ENCODE data around the gene QRICH1. TPM values are rescaled to one million over a fixed set of nuclear protein-coding genes. Genes with fewer than 3 reads are reported as not detected.

QRICH1 gene
- total RNA-seq, 4 donors from 2014 or later = 69.0 to 140 (median 104) TPM

GRCh38 chr3:48982016-48982415 is 111.9 kb downstream of the QRICH1 start:
- Histone ChIP-seq H3K9me3 (no peaks in the 10 kb centered on the region), H3K36me3 (no peaks in the 10 kb centered on the region), H3K4me3 (no peak overlapping the region), H3K27ac (no peak overlapping the region), H3K4me1 (no peaks in the 10 kb centered on the region), H3K27me3 (no peaks in the 10 kb centered on the region)
- DNase-seq = no peak
- intact Hi-C loops (cut with DNase I; ENCODE audit: low total_unique reads) = loop anchor here (10.0 kb wide), 1 partner anchor 463 kb away; no protein-coding TSS in a partner anchor
- TF ChIP-seq, protein P1, sequence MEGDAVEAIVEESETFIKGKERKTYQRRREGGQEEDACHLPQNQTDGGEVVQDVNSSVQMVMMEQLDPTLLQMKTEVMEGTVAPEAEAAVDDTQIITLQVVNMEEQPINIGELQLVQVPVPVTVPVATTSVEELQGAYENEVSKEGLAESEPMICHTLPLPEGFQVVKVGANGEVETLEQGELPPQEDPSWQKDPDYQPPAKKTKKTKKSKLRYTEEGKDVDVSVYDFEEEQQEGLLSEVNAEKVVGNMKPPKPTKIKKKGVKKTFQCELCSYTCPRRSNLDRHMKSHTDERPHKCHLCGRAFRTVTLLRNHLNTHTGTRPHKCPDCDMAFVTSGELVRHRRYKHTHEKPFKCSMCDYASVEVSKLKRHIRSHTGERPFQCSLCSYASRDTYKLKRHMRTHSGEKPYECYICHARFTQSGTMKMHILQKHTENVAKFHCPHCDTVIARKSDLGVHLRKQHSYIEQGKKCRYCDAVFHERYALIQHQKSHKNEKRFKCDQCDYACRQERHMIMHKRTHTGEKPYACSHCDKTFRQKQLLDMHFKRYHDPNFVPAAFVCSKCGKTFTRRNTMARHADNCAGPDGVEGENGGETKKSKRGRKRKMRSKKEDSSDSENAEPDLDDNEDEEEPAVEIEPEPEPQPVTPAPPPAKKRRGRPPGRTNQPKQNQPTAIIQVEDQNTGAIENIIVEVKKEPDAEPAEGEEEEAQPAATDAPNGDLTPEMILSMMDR (IDR thresholded peaks at IDR 0.05) = no peak
- no peak for TF ChIP-seq POLR2A (IDR thresholded peaks at IDR 0.05)

- Histone ChIP-seq H3K4me1 (no peaks in the 10 kb centered on the region), H3K9me3 (no peaks in the 10 kb centered on the region), H3K4me3 (no peak overlapping the region), H3K27ac (no peak overlapping the region), H3K36me3 (no peaks in the 10 kb centered on the region), H3K27me3 (no peaks in the 10 kb centered on the region)
- intact Hi-C loops (cut with DNase I; ENCODE audit: low total_unique reads) = loop anchor here (10.0 kb wide), 1 partner anchor 465 kb away; no protein-coding TSS in a partner anchor
- no peak for TF ChIP-seq POLR2A (IDR thresholded peaks at IDR 0.05)
- TF ChIP-seq, protein P1 (IDR thresholded peaks at IDR 0.05) = no peak
- DNase-seq = no peak
These were observed 113.6 kb downstream of the QRICH1 start for GRCh38 chr3:48980295-48980694.

MicroRNAs encoded within 50 kb of the gene (microRNA counts, 767-probe panel; counts per million panel counts)
- microRNA hsa-miR-191-5p (7,113 to 8,604 counts per million in 2 donors), microRNA hsa-miR-425-5p (0 to 2,031 counts per million in 2 donors)

Small RNA genes within 50 kb of the gene (microRNA-seq; reads per million reads assigned to microRNA genes)
- gene MIR191 (ENCODE audit: borderline microRNAs expressed, borderline replicate concordance) (7,959 reads per million, percentile 91 among the genes with 10 or more reads in this experiment), gene MIR425 (ENCODE audit: borderline microRNAs expressed, borderline replicate concordance) (481 reads per million, percentile 73 among the genes with 10 or more reads in this experiment), gene MIR6890 (ENCODE audit: borderline microRNAs expressed, borderline replicate concordance) (not detected)

Small RNA genes within 50 kb of the gene (small RNA-seq; reads per million reads assigned to genes)
- gene MIR191 = 798 reads per million, percentile 97 among the genes with 10 or more reads in this experiment
- 1.3 reads per million, percentile 61 among the genes with 10 or more reads in this experiment for gene MIR425
- gene RN7SL182P = not detected

Other genes with a start within 250 kb of the QRICH1 start
- 10 to 100 TPM in 3 of 4 donors, 1 to 10 TPM in 1; 5.4 to 59.0 (median 26.3) TPM for gene PRKAR2A, start 246.2 kb downstream of the QRICH1 start, total RNA-seq
- gene SLC25A20, start 195.2 kb downstream of the QRICH1 start, total RNA-seq = 10 to 100 TPM in 2 of 4 donors, 1 to 10 TPM in 2; 7.7 to 41.8 (median 15.3) TPM
- 100 to 1,000 TPM in 1 of 4 donors, 10 to 100 TPM in 3; 37.4 to 102 (median 79.9) TPM for gene ARIH2, start 175.2 kb downstream of the QRICH1 start, total RNA-seq
- 10 to 100 TPM; 35.0 to 81.5 (median 51.1) TPM for gene P4HTM, start 103.8 kb downstream of the QRICH1 start, total RNA-seq
- 100 to 1,000 TPM in 3 of 4 donors, 10 to 100 TPM in 1; 50.0 to 243 (median 122) TPM for gene WDR6, start 86.7 kb downstream of the QRICH1 start, total RNA-seq
- 10 to 100 TPM; 13.8 to 93.0 (median 27.7) TPM for gene DALRD3, start 75.5 kb downstream of the QRICH1 start, total RNA-seq
- 10 to 100 TPM in 3 of 4 donors, 1 to 10 TPM in 1; 8.8 to 96.6 (median 30.3) TPM for gene NDUFAF3, start 72.0 kb downstream of the QRICH1 start, total RNA-seq
- 100 to 1,000 TPM in 3 of 4 donors, 10 to 100 TPM in 1; 53.0 to 273 (median 163) TPM for gene IMPDH2, start 64.7 kb downstream of the QRICH1 start, total RNA-seq
- 100 to 1,000 TPM; 124 to 280 (median 161) TPM for gene QARS1, start 10.7 kb upstream of the QRICH1 start, total RNA-seq
- 10 to 100 TPM; 21.5 to 66.6 (median 43.6) TPM for gene USP19, start 26.8 kb upstream of the QRICH1 start, total RNA-seq
- 100 to 1,000 TPM; 387 to 604 (median 509) TPM for gene LAMB2, start 39.0 kb upstream of the QRICH1 start, total RNA-seq
- 10 to 100 TPM in 3 of 4 donors, 1 to 10 TPM in 1; 9.2 to 58.2 (median 31.3) TPM for gene CCDC71, start 72.3 kb upstream of the QRICH1 start, total RNA-seq
- gene KLHDC8B, start 77.5 kb upstream of the QRICH1 start, total RNA-seq = 10 to 100 TPM in 3 of 4 donors, 1 to 10 TPM in 1; 7.7 to 67.6 (median 39.4) TPM
- 1 to 10 TPM; 1.5 to 9.0 (median 4.9) TPM for gene C3orf62, start 183.2 kb upstream of the QRICH1 start, total RNA-seq
- 10 to 100 TPM in 3 of 4 donors, 1 to 10 TPM in 1; 9.2 to 78.3 (median 28.8) TPM for gene USP4, start 246.0 kb upstream of the QRICH1 start, total RNA-seq

All from uterus (tissue), 4 donors.